Activated naive CD4-positive, alpha-beta T cell treated with Interleukin-2 at 50 U/mL for 16 hours (primary cell): ENCODE results near the gene MRC2.

Experiments
- DNase-seq: peaks from one replicate; pipeline ENCODE4 v3.0.0-alpha.2; 2020

The MRC2 gene

DNA sequence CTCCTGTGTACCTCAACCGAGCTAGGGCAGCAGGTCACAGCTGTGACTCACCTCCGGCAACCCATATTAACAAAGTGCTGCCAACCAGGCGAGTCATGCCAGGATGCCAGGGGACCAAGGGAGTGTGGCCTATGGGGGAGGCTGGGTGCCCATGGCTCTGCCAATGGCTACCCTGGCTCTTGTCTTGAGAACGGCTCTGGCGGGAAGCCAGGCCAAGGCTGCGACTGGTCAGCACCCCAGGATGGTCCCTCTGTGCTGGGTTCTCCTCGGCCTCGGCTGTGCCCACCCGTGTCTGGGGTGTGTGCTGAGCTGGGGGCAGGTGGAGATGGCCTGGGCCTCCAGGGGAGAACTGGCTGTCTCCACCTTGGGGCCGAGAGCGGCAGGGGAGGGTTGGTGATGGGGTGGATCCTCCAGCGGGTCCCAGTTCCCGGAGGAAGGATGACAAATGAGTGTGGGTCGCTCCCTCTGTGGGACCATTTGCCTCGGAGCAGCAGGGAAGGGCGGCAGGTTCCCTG lies 75.8 kb downstream of the MRC2 start:
- no peak for DNase-seq

DNA sequence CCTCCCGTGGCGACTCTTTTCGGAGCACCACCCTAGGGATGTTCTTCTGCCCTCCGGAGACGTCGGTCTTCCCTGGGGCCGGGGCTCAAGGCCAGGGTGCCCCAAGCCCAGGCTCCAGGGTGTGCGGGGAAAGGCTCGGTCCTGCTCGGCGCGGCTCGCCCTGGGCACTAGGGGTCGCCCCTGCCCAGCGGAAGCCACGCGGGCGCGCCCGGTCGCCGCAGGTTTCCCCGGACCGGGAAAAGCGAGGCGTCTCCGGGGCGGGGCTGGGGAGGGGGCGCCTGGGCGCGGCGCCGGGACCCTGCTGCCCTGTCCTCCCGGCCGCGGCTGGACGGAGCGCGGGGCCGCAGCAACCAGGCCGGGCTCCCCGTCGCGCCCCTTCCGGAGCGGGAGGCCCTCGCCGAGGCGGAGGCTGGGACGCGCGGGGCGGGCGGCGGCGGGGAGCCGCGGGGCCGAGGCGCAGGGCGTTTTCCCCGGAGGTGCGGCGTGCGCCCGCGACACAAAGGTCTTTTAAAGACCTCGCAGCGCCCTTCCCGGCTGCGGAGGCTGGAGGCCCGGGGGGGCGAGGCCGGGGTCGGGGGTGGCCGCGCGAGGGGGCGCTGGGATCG lies 76.4 kb downstream of the MRC2 start:
- peak; percentile 73 for DNase-seq

GRCh38 chr17:62704381-62704971 lies 77.0 kb downstream of the MRC2 start:
- no peak for DNase-seq

- DNase-seq, result no peak
Measured at GRCh38 chr17:62705156-62705777, 77.8 kb downstream of the MRC2 start.

- no peak for DNase-seq
Measured at GRCh38 chr17:62705778-62706597, 78.5 kb downstream of the MRC2 start.

GRCh38 chr17:62706598-62707424 lies 79.3 kb downstream of the MRC2 start:
- no peak for DNase-seq

DNA sequence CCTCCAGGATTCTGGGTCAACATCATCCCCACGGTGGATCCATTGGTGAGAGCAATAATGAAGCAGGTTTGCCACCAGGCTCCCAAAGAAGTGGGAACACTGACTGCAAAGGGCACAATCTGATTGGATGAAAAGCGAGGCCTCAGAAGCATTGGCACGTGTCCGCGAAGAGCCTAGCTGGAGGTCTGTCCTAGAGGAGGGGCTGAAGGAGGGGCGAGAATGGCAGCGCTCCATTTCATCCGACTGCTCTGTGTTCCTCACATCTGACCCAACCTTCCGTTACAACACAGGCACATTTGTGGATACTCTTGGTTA lies 79.9 kb downstream of the MRC2 start:
- DNase-seq, result no peak

GRCh38 chr17:62708587-62708986 lies 81.1 kb downstream of the MRC2 start:
- DNase-seq, result no peak

DNA sequence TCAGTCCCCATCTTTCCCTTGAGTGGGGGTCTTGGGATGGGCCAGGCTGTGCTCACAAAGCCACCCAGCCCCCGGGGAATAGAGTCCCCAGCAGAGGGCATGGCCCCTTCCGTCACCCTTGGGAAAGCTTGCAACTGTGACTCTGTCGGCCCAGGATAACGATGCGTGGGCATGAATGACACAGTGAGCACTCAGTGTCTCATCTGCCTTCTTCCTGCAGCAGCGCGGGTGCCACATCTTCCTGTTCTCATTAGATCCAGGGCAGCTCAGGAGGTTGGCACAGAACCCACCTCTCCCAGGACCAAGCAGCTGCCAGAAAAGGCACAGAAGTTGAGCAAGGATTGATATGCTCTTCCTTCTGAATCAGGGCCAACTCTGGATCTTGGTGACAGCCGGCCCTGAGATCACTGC lies 84.7 kb downstream of the MRC2 start:
- no peak for DNase-seq

- no peak for DNase-seq
Measured at GRCh38 chr17:62713086-62713881, 85.8 kb downstream of the MRC2 start.

DNA sequence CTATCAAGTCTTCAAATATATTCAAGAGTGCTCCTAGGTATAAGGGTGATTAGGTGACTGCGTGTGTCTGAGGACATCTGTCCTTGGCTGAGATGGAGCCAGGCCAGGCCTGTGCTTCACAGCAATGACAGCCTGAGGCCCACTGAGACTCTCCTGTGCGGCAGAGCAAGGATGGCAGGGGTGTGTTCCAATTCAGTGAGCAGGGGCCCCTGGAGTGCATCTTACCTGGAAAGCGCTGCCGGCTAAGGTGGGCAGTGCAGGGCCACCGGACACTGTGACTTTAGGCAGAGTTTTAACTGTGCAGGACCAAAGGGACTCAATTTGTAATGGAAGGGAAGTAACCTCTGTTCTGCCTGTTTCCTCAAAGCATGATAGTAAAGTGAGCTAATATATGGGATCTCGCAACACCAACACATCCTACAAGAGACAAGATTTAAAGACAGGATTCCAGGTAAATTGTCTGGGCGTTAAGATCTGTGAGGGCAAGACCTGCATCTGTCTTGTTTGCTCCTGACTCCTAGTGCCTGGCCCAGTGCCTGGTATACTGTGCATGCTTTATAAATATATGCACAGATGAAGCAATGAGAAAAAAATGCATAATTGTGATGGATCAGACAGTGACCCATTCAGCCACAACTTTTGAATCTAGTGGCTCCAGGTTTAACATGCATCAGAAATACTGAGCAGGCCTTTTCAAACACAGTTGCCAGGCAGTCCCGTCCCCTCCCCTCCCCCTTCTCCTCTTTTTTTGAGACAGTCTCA lies 86.7 kb downstream of the MRC2 start:
- no peak for DNase-seq

DNA sequence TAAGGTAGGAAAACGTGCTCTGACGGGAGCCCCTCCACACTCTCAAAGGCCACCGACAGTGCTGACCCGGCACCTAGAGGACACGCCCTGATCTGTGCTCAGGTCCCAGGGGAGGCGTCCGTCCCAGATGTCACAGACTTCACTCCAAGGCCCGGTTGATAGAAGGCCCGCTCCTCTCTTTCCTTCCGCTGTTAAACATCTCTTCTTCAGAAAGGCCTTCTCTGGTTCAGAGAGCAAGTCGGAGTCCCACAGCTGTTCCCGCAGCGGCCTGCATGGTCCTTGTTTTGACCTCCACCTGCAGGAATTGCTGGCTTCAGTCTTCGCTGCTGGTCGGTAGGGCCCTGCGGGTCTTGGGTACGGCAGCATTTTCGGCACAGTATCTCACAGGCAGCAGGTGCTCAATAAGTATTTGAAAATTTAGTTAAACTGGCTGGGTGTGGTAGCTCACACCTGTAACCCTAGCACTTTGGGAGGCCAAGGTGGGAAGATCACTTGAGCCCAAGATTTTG lies 88.5 kb downstream of the MRC2 start:
- no peak for DNase-seq

- no peak for DNase-seq
Measured at GRCh38 chr17:62716834-62717588, 89.5 kb downstream of the MRC2 start.

DNA sequence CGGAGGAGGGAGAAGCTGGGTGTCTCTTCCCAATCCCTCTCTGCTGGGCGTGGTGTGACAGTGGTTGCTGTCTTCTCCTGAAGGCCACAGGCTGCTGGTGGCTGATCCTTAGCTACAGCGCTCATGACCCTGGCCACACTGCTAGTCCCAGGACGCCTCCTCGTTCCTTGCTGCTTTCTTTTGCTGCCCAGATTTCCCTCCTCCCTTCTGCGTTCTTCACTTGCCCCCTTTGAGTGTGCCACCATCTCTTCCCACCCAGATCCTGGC lies 90.1 kb downstream of the MRC2 start:
- no peak for DNase-seq

- no peak for DNase-seq
Measured at GRCh38 chr17:62717889-62718288, 90.4 kb downstream of the MRC2 start.

DNA sequence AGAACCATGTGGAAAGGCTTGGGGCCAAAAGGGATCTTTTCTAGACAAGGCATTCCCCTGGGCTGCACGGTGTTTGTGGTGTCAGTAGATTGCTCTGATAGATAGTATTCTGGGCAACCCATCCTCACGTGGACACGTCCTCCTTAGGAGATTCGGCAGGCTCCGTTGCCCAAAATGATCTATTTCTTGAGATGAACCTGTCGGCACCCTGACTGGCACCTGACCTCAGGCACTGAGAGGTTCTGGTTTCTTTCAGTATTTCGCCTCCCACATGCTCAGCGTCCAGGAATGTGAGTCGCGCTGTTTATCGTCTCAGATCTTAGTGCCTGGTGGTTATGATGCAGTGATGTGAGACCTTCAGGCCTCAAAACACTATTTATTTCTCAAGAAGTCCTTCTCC lies 91.0 kb downstream of the MRC2 start:
- peak; percentile 37 for DNase-seq

DNA sequence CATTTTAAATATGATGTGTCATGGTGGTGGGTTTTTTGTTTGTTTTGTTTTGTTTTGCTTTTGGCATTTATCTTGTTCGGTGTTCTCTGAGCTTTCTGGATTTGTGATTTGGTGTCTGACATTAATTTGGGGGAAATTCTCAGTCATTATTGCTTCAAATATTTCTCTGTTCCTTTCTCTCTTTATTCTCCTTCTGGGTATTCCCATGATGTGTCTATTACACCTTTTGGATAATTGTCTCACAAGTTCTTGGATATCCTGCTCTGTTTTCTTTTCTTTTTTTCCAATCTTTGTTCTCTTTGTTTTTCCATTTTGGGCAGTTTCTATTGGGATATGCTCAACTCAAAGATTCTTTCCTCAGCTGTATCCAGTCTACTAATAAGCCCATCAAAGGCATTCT lies 92.1 kb downstream of the MRC2 start:
- DNase-seq, result no peak

DNA sequence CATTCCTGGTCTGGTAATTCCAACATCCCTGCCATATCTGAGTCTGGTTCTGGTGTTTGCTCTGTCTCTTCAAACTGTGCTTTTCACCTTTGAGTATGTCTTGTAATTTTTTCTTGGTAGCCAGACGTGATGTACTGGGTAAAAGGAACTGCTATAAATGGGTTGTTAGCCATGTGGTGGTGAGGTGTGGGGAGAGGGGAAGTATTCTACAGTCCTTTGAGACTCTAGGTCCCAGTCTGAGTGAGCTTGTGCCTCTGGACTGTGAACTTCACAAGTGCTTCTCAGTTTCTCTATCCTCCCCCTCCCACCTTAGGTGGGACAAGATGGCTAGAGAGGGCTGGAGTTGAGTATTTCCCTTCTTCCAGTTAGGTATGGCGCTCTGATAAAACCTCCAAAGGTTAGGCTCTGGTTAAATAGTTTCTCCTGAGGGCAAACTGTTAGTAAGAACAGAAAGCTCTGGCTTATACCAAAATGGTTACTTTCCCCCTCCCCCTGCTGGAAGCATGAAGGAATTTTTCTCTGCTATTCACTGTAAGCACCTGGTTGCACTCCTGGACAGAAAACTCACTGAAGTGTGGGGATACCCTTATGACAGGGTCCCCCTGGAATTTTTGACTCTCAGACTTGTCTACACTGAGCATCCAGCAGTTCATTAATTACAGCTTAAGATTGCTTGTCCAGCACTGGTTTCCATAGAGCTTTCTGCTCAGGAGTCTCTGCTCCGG lies 92.8 kb downstream of the MRC2 start:
- DNase-seq, result no peak

DNA sequence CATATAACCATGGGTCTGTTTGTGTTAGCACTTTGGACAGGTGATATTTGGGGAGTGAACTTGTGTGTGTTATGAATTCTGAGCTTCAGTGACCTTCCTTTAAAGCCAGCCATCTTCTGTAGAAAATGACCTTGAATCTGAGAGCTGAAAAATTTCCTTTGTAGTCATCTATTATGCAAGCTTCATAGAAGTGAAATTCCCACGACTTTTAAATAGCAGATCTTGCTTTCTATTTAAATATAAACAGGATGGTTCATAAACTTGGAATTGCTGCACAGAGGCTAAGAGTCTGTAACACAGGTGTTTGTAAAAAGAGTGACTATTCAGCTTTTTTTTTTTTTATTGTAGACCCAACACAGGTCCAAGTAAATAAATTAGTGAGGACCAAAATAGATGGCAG lies 95.2 kb downstream of the MRC2 start:
- no peak for DNase-seq

DNA sequence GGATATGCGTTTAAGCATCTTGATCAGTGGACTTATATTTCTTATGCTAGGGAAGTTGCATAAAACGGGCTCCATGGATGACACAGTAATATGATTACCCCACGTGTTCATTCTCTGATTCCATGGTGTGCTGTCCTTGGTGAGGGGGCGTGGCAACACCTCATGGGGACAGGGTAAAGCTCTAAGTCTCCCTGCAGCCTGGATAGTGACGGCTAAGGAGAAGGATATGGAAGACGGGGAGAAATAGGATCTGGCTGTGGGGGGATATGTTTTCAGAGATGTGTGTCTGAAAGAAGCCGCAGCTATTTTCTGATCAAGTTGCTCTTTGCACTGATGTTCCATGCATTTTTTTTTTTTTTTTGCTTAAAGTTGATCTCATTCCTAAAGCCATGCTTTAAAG lies 96.4 kb downstream of the MRC2 start:
- DNase-seq, result no peak
